Measurements from ENCODE around the gene FLOT2.

DNA sequence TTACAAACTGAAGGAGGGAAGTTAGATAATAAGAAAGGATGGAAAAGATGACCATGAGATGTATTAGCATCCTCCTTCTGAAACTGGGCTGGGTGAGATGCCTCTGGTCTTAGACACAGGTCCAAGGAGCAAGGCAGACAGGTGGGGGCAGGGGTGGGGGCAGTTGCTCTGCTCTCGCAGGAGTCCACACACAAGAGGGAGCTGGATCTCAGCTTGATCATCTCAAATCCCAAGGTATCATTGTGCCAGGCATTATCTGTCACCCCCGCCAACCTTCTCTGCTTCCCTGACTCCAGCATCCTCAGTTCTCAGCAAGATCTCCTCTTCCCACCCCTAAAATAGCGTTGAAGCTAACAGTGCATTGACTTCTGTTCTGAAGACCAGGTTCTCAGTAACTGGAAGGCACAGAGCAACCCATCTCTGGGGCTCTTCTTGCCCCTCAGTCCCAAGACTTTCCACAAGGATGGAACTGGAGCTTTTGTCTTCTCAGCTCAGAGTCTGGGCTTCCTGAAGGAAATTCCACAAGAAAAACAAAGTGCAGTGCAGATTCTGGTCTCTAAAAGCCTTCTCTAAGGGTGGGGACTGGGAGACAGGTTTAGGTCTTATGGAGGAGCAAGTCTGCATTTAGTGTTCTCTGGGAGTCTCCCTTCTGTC, 1.6 kb downstream of the FLOT2 start:
- TF ChIP-seq, protein P1, sequence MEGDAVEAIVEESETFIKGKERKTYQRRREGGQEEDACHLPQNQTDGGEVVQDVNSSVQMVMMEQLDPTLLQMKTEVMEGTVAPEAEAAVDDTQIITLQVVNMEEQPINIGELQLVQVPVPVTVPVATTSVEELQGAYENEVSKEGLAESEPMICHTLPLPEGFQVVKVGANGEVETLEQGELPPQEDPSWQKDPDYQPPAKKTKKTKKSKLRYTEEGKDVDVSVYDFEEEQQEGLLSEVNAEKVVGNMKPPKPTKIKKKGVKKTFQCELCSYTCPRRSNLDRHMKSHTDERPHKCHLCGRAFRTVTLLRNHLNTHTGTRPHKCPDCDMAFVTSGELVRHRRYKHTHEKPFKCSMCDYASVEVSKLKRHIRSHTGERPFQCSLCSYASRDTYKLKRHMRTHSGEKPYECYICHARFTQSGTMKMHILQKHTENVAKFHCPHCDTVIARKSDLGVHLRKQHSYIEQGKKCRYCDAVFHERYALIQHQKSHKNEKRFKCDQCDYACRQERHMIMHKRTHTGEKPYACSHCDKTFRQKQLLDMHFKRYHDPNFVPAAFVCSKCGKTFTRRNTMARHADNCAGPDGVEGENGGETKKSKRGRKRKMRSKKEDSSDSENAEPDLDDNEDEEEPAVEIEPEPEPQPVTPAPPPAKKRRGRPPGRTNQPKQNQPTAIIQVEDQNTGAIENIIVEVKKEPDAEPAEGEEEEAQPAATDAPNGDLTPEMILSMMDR (IDR thresholded peaks at IDR 0.05): no peak
- TF ChIP-seq EZH2 (IDR thresholded peaks at IDR 0.05; ENCODE audit: borderline replicate concordance, insufficient read depth, low read depth, low read length, poor library complexity, severe bottlenecking): no peak

Measured in B cell (primary cell).